HepG2 (cell line): ENCODE measurements around the gene PLRG1. TPM values are rescaled to one million over a fixed set of nuclear protein-coding genes. Genes with fewer than 3 reads are reported as not detected.
A peak's percentile ranks its signal among the peaks of the same experiment; 100 is the strongest.

ENCODE experiments used
- CC2D1A ChIP-seq: sonication (generic); formaldehyde crosslinking; IDR thresholded peaks from 2 replicates; pipeline ENCODE4 v1.8.1; 2023; ENCODE audit warnings: mild to moderate bottlenecking, missing genetic modification reagents
- ESRRA ChIP-seq: sonication (generic); formaldehyde crosslinking; IDR thresholded peaks from 2 replicates; pipeline ENCODE4 v1.5.1; 2020; ENCODE audit warnings: mild to moderate bottlenecking, low read depth, missing genetic modification reagents
- HNF1B ChIP-seq: sonication (generic); formaldehyde crosslinking; IDR thresholded peaks from 2 replicates; pipeline ENCODE4 v1.5.1; 2020; ENCODE audit warnings: mild to moderate bottlenecking, moderate library complexity, missing genetic modification reagents
- HNRNPH1 ChIP-seq: fragments of 200-400 bp; formaldehyde crosslinking; optimal IDR thresholded peaks from 2 replicates; pipeline ENCODE3; 2017; ENCODE audit warnings: mild to moderate bottlenecking, low read depth, low read length
- MZF1 ChIP-seq: sonication (generic); formaldehyde crosslinking; IDR thresholded peaks from 2 replicates; pipeline ENCODE4 v1.8.1; 2023; ENCODE audit warnings: mild to moderate bottlenecking, missing genetic modification reagents, borderline replicate concordance
- PBX3 ChIP-seq: sonication (generic); formaldehyde crosslinking; IDR thresholded peaks from 2 replicates; pipeline ENCODE4 v1.8.1; 2023; ENCODE audit warnings: missing genetic modification reagents, inconsistent platforms, borderline replicate concordance
- PHF5A ChIP-seq: IDR thresholded peaks from one replicate; pipeline ENCODE4 v1.6.1; 2018; ENCODE audit warnings: low read depth, missing genetic modification reagents; ENCODE audit not compliant: unreplicated experiment
- ZBTB4 ChIP-seq: sonication (generic); formaldehyde crosslinking; IDR thresholded peaks from 2 replicates; pipeline ENCODE4 v1.4.0; 2020; ENCODE audit warnings: missing genetic modification reagents, mild to moderate bottlenecking, borderline replicate concordance
- ZNF281 ChIP-seq: sonication (generic); formaldehyde crosslinking; IDR thresholded peaks from 2 replicates; pipeline ENCODE4 v1.4.0; 2020; ENCODE audit warnings: missing genetic modification reagents, borderline replicate concordance
- ZNF644 ChIP-seq: IDR thresholded peaks from 2 replicates; pipeline ENCODE4 v1.6.1; 2016; ENCODE audit warnings: low read depth
- ZNF713 ChIP-seq: sonication (generic); formaldehyde crosslinking; IDR thresholded peaks from 2 replicates; pipeline ENCODE4 v1.4.0; 2020; ENCODE audit warnings: mild to moderate bottlenecking, missing genetic modification reagents
- polyA plus RNA-seq, 8 experiments: library from polyadenylated mRNA; depleted of rRNA in 3 of 8; stranded (reverse) in 7 of 8; unstranded in 1 of 8; fragments of >200 nt; fragmentation: Illumina TruSeq in 4 of 8; extraction: Trizol in 4 of 8; gene quantifications; 2 replicates each; pipeline versions ENCODE4 v1.2.1 to v1.2.3, GENCODE V29; 2011 to 2016; ENCODE audit warnings: low read depth in 4 of 8, missing spikeins in 1 of 8, mixed read lengths in 1 of 8; ENCODE audit not compliant: insufficient read depth in 1 of 8
- total RNA-seq, 5 experiments: library from RNA; depleted of rRNA; stranded (reverse); fragments of >200 nt; fragmentation: Illumina TruSeq; extraction: Trizol; gene quantifications; 2 replicates each; pipeline ENCODE4 v1.2.3, GENCODE V29; 2016; ENCODE audit warnings: low read depth in 1 of 5

PLRG1 gene
- total and polyA plus RNA-seq, 2 of the 13 experiments (the other 11 are each of a cell fraction or from before 2014, with no cell fraction given) = 77.3 to 110 TPM

GRCh38 chr4:154559494-154560418 is 9.6 kb upstream of the PLRG1 start (continued):
- TF ChIP-seq HNF1B = peak; percentile 97
- peak; percentile 78 for TF ChIP-seq ESRRA
- no peak for TF ChIP-seq CC2D1A (CRISPR knock-in tag)
- no peak for TF ChIP-seq HNRNPH1
- TF ChIP-seq ZNF281 (CRISPR knock-in tag) = peak; percentile 71; the same call in 1 of the 2 replicates
- peak; percentile 94 for TF ChIP-seq ZNF644
- TF ChIP-seq PBX3 (CRISPR knock-in tag) = no peak
- no peak for TF ChIP-seq MZF1 (CRISPR knock-in tag)
- no peak for TF ChIP-seq ZNF713 (CRISPR knock-in tag)
- no peak for TF ChIP-seq PHF5A (CRISPR knock-in tag)
- no peak for TF ChIP-seq ZBTB4 (CRISPR knock-in tag)
